DLD1 (cell line): Measurements from ENCODE around the gene PNMA8A.

Experiments
- in situ Hi-C: cut with HindIII; loops from 2 replicates; pipeline ENCODE4 v1.10.0; 2017; ENCODE audit warnings: low sequenced_read_pairs

The PNMA8A gene

GRCh38 chr19:46493236-46494145 is 22.1 kb upstream of the PNMA8A start:
- in situ Hi-C loops, result no loop called here

GRCh38 chr19:46492841-46493235 is 21.5 kb upstream of the PNMA8A start:
- in situ Hi-C loops, result no loop called here

- in situ Hi-C loops, result no loop called here
Observed at GRCh38 chr19:46491975-46492682, 20.8 kb upstream of the PNMA8A start.

GRCh38 chr19:46490774-46491173 is 19.4 kb upstream of the PNMA8A start:
- in situ Hi-C loops, result no loop called here

DNA sequence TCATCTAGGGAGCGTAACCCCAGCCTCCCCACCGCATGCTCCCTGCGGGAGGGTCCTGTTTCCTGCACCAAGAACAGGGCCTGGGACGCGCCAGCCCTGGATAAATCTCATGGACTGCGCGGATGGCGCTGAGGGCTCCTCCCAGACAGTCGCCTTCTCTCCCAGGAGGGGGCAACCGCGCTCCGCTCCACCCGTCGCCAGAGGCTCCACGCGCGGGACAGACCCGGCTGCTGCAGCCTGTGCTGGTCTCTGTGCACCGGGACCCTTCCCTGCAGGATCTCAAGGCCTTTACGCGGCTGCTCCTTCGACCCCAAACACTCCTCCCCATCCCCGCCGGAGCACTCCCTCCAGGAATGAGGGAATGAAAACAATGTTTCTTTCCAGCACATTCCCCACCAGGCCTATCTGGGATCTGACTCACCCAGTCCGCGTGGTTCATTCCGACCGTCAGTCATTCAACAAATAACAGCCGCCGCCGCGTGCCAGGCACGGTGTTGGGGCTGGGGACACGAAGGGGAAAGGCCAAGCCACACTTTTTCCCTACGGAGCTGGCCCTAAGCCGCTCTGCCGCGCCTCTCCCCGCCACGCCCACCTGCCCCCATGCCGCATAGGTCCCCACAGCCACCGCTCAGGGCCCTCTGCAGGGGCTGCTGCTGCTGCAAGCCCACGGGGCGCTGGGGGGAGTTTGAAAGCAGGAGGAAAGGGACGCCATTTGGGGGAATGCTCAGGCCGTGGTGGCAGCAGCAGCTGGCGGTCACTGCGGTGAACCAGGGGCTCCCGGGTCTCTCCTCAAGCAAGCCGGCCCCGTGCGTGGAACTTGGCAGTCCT is 18.3 kb upstream of the PNMA8A start:
- in situ Hi-C loops, result no loop called here

DNA sequence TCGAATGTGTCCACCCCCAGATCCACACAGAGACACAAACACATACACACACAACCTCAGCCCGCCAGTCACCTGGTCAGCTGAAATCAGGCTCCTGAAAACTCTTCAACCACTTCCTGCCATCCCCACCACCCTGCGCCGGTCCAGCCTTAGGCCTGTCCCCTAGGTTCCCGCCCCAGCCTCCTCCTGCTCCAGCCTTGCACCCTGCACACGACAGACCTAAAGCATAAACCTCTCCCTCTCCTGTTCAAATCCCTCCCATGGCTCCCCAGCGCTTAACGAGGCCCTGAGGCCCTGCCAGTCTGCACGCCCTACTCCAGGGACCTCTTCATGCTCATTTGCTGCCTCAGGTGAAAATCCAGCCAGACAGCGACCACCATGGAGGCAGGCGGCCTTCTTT is 17.2 kb upstream of the PNMA8A start:
- in situ Hi-C loops, result no loop called here

GRCh38 chr19:46487802-46488445 is 16.6 kb upstream of the PNMA8A start:
- in situ Hi-C loops, result no loop called here

DNA sequence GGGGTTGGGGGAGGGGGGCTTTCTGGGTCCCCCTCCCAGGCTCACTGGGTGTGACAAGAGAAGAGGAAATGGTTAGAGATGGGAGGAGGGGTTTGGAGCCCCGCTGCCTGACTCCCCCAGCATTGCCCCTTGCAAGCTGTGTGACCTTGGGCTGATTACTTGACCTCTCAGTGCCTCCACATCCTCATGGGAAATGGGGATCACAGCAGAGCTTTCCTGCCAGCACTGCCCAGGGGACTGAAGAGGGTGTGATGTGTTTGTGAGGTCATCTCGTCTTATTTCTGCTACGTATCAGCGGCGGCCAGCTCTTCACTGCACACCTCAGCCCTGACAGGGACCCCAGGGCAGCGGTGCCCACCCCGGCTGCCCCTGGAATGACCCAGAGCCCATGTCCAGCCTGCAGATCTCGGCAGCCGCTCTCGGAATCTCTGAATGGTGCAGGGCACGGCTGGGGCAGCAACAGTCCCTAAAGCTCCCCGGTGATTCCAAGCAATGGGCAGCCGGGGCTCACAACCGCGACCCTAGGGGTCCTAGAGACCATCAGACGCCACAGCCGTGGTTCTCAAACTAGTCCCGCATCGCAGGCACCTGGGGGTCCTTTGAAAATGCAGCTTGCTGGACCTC is 15.9 kb upstream of the PNMA8A start:
- in situ Hi-C loops, result no loop called here

- in situ Hi-C loops, result no loop called here
Observed at GRCh38 chr19:46486358-46486757, 15.0 kb upstream of the PNMA8A start.

DNA sequence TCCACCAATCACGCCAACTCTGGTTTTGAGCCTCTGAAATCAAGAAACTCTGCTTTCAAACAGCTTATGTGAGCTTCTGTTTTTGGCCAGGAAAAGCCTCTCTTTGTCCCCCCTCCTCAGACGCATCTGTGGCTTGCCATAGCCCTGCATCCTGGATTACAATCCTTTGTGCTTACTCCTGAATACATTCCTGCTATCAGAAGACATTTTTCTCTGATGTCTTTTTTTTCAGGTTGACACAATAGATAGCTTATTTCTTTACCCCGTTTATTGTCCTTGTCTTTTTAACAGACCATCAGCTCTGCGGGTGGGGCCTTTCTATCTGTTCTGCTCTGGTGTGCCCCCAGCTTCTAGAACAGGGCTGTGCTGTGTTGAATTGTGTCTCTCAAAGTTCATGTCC is 13.3 kb upstream of the PNMA8A start:
- in situ Hi-C loops, result no loop called here

GRCh38 chr19:46482631-46483030 is 11.3 kb upstream of the PNMA8A start:
- in situ Hi-C loops, result no loop called here

DNA sequence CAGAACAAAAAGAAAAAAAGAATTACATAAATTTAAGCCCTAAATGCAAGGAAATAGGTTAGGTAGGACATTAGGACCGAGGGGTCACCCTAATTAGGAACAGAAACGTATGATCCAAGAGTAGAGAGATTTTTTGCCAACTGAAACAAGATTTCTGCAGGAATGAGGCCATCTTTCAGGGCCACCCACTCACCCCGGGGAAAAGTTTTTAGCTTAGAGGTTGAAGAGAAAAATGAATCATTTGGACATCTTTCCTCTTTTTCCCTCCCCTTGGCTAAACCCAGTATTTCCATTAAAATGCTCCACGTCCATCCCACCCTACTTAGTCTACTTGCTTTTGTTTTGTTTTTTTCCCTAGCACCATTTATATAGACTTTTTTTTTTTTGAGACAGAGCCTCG is 10.6 kb upstream of the PNMA8A start:
- in situ Hi-C loops, result no loop called here

DNA sequence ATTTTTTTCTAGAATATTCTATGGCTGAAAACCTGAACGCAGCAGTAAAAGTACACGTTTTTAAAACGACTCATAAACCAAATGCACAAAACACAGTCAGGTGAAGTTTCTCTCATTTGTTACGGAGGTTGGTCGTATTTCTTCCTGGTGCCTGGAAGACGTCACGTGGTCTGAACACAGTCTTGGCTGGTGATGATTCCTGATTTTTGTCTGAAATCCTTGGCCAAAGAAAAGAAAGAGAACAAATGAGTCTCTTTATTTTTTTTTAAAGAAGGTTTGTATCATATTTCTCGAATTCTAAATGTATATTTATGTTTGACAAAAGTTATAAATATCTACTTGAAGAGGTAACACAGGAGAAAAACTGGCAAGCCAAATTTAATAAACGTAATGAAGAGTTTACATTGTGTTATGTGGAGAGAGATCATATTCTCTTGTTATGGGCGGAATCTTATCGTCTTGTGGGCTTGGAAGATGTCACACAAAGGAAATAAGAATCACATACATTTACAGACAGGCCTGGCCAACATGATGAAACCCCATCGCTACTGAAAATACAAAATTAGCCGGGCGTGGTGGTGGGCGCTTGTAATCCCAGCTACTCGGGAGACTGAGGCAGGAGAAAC is 10.0 kb upstream of the PNMA8A start:
- in situ Hi-C loops, result no loop called here

DNA sequence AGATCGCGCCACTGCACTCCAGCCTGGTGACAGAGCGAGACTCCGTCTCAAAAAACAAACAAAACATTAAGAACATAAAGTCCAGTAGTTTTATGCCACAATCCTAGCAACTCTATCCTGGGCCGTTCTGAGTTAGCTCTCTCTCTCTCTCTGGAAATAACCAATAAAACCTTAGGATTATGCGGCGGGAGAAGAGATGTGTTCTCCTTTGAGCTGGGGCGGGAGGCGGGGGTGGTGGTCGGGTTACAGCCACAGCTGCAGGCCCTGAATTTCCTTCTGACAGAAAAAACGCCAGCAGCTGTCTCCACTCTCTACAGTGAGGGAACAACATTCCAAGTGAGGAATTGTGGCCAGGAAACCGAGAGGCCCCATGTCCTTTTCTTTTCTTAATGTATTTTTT is 9.1 kb upstream of the PNMA8A start:
- in situ Hi-C loops, result no loop called here

DNA sequence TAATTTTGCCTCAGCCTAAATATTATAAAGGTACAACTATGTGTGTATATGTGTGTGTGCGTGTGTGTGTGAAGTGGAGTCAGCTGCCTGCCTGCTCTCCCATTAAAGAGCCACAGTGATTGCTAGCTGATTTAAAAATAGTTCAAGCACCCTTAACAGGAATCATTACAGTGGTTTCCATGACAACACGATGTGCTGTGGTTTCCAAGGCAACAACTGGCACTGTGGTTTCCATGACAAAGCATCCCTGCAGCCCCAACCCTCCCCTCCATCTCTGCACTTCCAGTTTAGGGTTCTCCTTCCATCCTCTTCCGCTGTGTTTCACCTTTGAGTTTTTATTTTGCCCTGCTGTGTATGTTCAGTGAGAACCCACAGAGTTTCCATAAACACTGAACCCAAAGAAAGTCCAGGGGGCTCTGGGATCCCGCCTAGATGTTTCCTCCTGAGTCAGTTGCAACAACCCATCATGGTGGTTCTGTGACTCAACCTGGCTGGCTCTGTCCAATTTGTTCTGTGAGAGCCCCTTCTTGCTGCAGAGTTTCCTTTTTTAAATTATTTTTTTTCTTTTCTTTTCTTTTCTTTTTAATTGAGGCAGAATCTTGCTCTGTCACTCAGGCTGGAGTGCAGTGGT is 7.1 kb upstream of the PNMA8A start:
- in situ Hi-C loops, result no loop called here

GRCh38 chr19:46475986-46476385 is 4.6 kb upstream of the PNMA8A start:
- in situ Hi-C loops, result no loop called here

DNA sequence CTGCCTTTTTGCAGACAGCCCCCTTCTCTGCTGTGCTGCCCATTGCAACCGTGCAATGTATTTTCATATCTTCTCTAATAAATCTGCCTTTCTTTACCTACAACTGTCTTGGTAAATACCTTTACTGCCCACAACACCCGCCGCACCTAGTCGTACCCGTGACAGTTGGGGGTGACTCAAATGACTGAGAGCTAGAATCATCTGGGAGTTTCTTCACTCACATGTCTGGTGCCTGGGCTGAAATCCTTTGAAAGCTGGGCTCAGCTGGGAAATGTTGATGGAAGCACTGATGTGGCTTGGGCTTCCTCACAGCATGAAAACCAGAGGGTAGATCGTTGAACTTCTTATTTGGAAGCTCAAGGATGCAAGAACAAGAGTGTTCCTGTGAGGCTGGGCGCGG is 2.8 kb upstream of the PNMA8A start:
- in situ Hi-C loops, result no loop called here

DNA sequence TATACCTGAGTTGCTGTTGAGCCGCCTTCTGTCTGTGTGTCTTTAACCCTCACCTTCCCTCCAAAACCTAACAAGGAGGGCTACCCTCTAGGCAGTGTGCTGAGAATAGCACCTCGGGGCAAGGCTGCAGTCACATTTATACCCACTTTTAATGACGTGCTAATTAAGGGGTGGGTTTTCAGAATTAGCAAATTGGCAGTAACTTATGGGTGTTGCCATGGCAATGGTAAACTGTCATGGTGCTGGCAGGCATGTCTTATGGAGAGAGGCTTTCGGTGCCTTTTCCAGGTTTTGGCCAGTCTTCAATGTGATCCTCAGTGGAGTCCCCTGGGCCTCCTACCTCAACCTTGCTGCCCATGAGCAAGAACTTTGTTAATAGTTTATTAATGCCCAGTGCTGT is 1.2 kb upstream of the PNMA8A start:
- in situ Hi-C loops, result no loop called here

- in situ Hi-C loops, result no loop called here
Observed at GRCh38 chr19:46471811-46472543, 614 bp upstream of the PNMA8A start.
